ENCODE measurements around the gene SPECC1.

GRCh38 chr17:20302246-20302917 is 293.2 kb downstream of the SPECC1 start:
- no peak for TF ChIP-seq POLR2A (IDR thresholded peaks at IDR 0.05)
- TF ChIP-seq CTCF (IDR thresholded peaks at IDR 0.05): no peak
